ENCODE results near the gene SPOCK2.

The SPOCK2 gene

DNA sequence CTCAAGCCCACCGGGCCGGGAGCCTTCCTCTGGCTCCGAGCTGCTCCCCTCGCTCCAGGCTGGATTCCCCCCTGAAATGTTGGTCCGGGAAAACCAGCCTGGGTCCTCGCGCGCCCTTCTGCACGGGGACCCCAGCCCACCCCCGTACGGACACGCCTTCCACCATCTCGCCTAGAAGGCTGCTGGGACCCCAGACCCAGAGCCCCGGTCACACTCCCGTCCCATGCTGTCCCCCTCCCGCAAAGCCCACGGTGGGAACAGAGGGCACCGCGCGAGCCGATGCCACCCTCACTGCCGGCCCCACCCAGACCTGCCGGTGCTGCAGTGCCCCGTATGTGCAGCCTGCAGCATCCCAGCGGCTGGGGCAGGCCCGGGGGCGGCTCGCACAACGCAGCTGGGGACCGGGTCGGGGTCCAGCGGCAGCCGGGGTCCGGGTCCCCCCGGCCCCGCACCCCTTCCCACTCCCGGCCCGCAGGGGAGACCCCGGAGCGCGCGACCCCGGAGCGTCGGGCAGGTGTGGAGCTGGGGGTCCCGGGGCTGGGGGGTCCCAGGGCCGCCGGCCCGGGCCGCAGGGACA, 871 bp downstream of the SPOCK2 start:
- DNase-seq (ENCODE audit: low read depth) = no peak

DNA sequence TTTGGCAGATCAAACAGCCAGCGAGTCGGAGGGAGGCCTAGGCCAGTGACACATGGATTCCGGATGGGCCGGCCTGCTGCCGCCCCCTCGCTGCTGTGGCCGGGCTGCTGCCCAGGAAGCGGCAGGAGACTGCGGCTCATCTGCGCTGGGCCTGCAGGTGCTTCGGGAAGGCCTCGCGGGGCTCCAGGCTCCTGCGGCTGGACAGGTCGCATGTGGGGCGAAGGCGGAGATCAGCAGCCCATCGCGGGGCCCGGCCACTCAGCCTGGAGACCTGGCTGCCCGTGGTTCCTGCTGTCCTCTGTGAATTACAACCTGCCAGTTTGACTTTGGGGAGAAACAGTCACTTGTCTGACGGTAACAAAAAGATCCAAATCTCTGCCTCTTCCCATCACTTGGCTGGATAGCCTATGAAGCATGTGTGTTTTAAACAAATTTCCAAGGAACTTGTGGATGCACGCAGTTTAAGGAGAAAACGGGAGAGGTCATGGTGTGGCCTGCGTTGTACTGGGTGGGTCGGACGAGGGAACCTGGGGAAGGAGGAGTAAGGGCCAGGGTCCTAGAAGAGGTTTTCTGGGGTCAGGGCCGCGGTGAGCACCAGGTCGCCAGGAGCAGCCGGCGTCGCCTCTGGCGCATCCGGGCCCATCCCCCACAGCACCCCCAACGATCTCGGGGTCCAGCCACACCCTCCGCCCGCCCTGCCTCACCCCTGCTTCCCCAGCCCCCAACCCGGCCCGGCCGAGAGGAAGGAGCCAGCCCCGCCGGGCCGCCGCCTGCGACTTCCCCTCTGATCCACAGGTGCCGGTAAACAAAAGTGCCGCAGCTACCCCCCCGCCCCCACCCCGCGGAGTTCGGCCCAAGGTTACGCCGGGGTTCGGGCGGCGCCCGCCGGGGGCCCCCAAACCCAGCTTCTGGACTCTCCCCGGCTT, 1.6 kb downstream of the SPOCK2 start:
- DNase-seq (ENCODE audit: low read depth) = no peak

DNA sequence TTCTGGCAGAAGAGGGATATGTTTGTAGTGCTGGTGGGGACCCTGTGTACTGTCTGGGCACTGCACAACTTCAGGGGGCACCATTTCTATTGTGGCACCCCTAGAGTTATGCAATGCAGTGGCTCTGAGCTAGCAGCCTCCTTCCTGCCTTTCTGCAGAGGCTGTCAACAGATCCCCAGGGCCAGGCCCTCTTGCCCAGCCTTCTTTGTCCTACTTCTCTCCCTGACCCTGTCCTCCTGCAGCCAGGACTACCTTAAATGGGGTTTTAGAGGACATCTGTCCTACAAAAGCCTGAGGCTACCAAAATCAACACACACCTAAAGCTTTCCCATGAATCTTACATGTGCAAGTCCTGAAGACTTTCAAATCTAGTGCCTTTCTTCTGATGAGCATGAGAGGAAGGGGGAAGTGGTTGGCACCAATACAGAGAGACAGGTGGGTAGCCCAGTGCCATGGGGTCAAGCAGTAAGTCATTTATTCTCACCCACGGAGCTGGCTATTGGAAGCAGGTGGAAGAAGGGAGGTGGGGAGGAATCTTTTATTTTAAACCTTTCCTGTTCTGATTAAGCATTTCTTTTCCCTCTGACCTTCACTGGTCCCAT, 2.4 kb downstream of the SPOCK2 start:
- no peak for DNase-seq (ENCODE audit: low read depth)

DNA sequence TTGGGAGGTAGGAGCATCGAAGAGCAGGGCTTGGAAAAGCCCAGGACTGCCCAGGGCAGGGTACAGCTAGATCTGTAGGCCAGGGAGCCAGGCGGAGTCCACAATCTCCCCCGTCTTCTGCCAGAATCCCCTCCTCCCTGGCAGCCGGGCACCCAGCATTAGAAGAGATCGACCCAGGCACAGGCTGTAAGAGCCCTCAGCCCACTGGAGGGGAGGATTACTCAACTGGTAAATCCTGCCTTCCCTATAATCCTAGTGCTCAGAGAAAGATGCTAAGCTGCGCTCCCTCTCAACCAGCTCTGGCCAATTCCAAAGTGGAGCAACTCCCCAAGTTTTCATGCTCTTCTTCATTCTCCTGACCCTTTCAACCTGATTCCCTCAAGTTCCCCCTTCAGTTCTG, 3.2 kb downstream of the SPOCK2 start:
- DNase-seq (ENCODE audit: low read depth) = no peak

DNA sequence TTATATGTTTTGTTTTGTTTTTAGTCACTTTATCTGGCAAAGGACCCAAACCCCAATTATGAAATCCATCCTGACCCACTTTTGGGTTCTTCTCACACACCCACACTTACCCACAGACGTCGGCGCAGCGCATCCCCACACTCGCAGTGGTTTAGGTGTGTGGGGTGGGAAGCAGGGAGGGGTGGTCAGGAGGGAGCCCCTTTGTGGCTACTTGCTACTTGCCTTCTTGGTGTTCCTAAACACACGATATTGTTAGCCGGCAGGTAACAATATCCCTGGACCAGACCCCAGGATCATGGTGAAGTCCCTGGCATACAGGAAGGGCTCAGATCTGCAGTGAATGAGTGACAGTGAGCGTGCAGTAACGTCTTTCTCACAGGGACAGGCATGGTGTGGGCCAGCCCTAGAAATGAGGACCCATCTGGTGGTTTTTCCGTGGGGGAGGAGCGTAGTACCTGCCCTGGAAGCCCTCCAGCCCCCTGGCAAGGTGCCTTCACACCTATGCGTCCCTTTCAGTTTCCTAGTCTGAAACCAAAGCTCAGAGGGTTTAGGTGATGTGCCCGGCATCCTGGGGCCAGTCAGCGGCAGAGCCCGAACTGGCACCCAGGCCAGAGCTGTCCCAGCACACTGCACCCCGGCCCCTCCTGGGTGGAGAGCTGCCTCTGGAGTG, 4.4 kb downstream of the SPOCK2 start:
- DNase-seq (ENCODE audit: low read depth) = no peak

DNA sequence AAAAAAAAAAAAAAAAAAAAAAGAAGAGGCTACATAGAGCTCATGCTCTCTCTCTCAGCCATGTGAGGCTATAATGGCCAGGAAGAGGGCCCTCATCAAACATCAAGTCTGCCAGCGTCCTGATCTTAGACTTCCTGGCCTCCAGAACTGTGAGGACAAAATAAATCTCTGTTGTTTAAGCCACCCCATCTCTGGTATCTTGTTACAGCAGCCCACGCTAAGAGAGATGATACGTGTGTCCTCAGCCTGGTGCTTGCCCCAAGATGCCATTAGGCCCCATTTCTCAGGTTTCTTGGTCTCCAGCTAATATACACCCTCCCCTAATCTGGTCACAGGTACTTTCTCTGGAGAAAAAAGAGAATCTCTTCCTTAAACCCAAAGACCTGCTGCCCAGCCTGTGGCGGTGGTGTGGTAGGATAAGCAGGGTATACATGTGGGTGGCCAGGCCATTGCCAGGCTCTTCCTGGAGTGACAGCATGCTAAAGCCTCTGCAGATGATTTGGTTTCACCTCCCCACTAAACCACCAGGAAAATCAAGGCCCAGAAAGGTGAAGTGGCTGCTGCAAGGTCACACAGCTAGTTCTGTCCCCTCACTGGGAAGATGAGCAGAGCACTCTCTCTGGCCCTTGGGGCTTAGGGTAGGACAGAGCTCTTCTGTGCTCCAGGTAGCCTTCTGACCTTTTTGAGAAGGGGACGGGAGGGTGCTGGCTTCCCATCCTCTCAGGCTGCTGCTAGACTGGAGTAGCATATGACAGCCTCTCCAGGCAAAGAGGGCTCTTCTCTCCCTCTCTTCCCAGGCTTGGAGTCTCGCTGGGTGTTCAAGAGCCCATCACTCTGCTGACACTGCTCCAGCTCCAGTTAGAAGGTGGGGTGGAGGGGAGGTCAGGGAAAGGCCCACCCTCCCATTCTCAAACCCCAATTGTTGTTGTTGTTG, 5.2 kb downstream of the SPOCK2 start:
- DNase-seq (ENCODE audit: low read depth) = no peak

DNA sequence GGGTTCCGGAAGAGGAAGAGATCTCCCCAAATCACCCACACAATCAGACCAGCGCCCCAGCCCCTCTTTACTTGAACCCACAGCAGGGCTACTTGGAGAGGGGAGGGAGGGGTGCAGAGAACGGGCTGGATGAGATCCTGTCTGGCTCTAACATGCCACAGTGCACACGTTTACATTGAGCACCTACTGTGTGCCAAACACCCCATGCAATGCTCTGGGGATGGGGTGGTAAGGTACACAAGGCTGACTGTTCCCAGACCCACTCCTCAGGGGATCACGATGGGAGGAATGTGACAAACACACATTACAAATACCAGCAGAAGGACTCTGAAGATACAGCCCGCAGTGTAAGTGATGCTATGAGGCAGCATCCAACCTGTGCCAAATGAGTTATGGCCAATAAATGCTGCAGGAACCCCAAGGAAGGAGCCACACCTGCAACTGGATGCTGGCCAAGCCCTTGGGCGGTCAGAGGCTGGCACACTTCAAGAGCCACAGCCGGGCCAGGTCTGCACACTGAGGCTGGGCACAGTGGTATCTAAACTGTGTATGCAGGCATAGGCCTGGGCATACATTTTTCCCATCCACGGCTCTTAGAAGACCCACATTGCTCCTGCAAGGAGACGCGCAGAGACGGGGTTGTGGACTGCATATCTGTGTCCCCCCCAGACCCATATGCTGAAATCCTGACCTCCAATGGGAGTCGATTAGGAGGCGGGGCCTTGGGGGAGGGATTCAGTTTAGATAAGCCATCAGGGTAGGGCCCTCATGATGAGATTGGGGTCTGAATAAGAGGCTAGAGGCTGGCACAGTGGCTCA, 6.4 kb downstream of the SPOCK2 start:
- no peak for DNase-seq (ENCODE audit: low read depth)

DNA sequence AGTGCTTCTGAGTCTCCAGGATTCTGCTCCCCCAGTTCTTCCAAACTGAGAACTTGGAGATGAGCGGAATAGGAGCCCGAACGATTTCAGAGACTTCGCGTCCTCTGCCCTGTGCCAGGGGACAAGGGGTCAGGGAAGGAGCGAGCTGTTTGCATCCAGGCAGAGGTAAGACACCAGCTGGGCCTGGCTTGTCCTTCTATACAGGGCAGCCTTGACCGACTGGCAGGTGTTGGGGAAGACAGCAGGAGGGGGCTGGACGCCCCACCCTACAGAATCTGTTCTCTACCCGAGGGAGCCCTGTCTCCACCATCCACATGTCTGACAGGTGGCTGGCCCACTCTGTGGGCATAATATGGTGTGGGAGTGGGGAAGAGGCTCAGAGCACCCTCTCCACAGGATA, 7.1 kb downstream of the SPOCK2 start:
- DNase-seq (ENCODE audit: low read depth) = no peak

DNA sequence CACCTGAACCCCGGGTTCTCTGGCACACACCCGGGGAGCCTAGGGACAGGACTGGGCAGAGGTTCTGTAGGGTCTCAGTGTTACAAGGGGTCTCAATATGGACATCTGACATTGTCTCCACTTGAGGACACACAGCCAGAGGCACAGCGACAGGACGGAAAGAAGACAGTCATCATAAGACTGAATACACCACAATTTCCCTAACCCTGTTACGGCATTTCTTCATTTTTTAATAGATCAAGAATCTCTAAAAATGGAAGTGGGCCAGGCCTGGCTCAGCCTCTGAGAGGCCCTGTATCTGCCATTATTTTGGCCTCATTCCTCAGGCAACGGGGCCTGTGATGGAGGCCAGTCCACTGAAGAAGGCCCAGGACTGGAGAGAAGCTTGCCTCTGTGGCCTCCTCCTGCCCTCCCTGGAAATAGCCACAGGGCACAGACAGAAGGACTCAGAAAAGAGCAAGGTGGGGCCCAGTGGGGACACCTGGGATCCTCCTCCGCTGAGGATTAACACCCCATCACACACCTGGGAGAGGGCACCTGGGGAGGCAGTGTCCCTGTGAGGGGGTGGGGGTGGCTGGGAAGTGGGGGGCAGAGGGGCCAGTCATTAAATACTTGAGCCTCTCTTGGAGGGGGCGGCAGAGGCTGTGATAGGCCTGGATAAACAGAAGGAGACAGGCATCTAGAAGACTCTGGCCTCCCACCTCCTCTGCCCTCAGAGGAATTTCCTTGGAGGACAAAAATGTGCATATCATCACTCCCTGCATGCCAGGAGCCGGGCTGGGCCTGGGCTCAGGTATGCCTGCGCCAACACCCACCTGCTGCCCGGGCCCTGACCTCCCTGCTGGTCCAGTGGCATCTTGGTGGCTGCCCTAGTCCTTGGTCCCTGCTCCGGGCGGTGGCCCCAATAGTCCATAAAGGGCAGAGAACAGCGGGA, 8.0 kb downstream of the SPOCK2 start:
- no peak for DNase-seq (ENCODE audit: low read depth)

DNA sequence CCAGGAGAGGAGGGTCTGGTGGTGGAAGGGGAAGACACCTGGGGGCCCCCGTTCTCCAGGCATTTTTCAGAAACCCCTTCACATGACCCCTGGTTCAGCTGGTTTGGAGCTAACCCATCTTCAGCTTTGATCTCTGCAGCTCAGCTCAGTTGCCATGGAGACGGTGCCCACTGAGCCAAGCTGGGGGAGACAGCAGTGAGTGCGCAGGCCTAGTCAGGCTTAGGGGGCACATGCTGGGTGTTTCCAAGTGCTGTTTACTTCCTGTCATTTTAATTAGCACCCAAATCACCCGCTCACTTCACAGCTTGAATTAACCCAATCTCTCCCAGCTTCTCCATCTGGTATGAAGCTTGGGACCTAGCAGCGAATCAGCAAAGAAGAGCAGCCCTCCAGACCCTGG, 9.0 kb downstream of the SPOCK2 start:
- DNase-seq (ENCODE audit: low read depth) = no peak

DNA sequence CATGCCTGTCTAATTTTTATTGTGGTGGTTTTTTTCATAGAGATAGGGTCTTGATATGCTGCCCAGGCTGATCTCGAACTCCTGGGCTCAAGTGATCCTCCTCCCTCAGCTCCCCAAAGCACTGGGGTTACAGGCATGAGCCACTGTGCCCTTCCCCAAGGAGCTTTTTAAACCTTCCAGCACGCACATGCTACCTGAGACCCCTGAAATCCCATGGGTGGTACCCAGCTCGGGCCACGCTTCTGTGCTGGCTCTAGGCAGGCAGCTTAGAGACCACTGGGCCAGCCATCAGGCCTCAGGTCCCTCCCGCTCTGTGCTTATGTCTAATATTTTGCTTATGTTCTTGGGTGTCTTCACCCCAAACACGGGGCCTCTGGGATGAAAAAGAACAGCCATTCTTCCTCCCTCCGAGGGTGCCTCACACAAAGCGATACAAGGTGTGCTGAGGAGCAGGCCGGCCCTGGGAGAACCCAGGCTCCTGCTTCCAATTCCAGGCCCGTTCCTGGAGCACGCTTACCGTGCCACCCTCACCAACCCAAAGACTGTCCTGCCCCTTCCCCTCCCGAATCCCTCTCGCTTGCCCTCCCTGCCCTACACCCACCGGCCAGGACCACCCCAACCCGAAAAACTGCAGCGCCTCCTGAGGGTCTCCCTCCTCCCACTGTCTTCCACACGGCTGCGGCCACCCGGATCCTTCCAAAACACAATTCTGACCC, 10.9 kb downstream of the SPOCK2 start:
- DNase-seq (ENCODE audit: low read depth) = no peak

DNA sequence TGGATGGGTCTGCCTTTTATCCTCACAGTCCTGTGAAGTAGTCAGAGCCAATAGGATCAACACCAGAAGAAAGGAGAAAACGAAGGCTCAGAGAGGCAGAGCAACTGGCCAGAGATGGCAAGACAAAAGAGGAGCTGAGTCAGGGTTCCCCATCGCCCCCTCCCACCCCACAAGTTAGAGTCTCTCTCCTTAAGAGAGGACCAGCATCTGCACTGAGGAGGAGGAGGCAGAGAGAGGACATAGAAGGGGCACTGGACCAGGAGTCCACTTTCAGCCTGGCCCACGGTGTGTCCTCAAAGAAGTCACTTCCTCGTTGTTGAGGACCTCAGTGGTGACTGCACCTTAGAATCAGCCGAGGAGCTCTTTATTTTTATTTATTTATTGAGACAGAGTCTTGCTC, 11.6 kb downstream of the SPOCK2 start:
- DNase-seq (ENCODE audit: low read depth) = no peak

DNA sequence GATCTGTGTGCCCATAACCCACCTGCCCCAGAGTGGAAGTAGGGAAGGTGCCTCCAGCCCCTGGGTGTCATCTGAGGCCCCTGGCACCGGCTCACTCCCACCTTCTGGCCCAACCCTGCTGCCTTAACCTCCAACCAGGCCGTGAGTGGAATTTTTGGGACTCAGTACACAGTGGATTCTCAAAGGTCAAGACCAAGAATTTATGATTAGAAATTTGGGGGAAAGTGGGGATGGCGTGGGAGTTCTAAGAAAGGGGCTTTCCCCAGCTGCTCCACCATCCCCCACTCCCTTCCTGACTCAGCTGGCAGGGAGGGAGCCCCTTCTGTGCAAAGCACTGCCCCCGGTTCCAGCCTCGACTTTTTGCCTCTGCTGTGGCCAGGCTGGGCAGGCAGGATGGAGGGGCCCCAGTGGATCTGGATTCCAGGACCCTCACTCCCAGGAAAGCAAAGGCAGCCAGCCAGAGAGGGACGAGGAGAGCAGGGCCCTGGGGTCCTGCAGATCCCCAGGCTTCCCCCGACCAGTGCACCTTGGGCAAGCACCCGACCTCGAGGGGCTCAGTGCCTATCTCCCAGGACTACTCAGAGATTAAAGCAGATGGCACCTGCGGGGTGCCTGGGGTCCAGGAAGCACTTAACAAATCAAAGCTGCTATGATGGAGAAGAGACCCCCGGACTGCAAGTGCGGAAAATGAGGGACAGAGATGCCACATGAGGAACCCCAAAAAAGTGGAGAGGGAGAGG, 12.8 kb downstream of the SPOCK2 start:
- no peak for DNase-seq (ENCODE audit: low read depth)

DNA sequence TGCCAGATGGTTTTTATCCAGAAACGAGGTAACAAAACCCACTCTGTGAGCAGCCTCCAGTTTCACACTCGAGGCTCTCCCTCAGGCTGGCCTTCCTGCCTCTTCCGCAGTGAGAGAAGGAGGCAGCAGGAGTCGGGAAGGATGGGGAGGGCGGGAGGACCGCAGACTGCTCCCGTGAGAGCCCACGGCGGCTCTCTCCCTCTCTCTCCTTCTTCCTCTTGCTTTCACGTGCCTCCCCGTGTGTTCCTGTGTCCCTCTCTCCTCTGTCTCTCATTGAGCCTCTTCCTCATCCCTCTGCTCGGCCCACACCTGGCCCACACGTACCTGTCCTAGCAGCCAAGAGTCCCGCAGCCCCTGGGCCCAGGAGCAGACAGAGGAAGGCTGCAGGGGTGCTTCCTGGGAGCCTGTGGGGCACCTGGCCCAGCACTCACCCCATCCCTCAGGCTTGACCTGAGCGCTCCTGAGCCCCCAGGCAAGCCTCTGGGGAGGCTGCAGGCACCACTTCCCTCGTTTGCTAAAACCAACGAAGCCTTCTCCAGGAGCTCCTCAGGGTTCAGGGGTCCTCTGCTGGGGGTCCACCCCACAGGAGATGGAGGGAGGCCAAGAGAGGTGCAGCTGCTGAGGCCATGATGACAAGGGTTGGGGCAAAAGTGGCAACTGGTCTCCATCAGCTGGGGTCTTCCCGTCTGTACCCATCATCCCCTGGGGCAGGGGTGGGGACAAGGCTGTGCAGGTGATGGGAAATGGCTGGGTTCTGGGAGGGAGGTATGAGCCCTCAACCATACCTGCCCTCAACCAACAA, 13.6 kb downstream of the SPOCK2 start:
- no peak for DNase-seq (ENCODE audit: low read depth)

DNA sequence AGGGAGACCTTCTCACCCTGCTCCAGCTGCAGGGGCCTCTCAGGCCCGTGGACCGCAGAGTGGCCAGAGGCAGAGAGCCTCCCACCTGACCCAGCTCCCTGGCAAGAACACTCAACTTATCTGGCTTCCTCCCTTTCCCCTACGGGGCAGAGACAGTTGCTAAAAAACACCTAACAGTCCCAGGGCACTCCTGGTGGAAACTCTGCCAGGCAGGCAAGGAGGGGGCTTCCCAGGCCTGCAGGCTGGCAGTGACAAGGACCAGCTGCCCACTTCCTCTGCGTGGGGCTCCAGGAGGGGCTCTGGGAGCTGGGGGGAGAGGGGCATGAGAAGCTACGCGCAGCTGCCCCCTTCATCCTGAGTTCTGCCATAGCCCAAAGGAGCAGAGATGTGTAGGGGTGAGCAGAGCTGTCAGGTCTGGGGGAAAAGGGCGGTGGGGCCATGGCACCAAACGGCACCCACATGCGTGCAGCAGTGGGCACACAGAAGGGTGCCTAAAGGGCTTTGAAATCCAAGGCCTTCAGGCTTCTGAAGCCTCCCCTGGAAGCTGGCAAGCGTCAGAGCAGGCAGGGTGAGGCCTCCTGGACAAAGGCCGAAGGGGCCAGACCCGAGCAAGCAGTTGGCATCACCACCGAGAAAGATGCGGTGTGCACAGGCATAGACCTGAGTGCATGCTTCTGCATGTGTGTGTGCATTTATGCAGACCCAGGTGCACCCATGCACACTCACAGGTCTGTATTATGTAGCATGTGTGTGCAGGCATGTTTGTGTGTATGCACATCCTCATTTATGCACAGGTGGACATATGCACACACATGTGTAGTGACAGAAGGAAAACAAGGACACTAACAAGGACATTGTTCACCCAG, 14.4 kb downstream of the SPOCK2 start:
- DNase-seq (ENCODE audit: low read depth) = no peak

DNA sequence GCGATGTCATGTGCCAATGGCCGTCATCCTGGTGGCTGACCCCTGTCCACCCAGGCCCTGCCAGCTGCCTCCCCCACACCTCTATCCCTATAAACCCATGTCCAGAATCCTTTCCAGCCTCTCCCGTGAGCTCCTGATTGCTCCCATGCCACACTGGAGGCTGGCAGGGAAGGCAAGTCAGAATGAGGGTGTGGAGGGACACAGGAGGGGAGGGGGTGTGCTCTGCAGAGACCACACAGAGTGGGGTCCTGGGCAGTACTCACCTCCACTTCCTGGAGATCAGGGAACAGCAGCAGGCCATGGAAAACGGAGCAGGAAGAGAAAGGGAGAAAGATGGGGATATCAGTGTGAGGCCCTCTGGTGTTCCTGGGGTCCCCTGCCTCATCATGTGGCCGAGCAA, 15.7 kb downstream of the SPOCK2 start:
- DNase-seq (ENCODE audit: low read depth) = no peak

All from non-pigmented ciliary epithelial cell (primary cell).